ENCODE measurements around the gene COX6A1.

COX6A1 gene

DNA sequence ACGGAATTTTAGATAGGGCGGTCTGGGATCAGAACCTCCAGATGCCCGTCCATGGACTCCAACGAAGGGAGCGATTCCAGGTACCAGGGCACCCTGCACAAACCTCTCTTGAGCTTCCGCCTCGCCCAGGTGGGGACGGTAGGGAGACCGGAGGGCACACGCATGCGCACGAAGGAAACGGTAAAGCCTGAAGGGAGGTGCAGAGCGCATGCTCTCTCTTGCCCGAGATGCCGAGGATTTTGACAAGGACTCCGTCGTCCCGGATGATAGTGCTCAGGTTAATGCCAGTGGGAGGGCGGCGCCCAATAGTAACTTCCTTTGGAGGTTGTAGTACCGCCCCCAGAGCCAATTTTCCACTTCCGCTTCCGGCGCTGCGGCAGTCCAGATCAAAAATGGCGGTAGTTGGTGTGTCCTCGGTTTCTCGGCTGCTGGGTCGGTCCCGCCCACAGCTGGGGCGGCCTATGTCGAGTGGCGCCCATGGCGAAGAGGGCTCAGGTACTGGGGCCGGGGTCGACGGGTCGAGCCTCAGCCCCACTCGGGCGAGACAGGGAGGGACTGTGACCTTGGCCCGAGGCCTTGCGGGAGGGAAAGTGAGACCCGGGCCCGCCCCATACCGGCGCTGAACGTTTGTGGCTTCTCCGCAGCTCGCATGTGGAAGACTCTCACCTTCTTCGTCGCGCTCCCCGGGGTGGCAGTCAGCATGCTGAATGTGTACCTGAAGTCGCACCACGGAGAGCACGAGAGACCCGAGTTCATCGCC is at the start of gene COX6A1:
TSS of gene COX6A1 (plus strand) at position 379 of the 760 bp plus-strand sequence. CDS start at position 393, 14 bp downstream.
- peak; percentile 99 for DNase-seq

DNA sequence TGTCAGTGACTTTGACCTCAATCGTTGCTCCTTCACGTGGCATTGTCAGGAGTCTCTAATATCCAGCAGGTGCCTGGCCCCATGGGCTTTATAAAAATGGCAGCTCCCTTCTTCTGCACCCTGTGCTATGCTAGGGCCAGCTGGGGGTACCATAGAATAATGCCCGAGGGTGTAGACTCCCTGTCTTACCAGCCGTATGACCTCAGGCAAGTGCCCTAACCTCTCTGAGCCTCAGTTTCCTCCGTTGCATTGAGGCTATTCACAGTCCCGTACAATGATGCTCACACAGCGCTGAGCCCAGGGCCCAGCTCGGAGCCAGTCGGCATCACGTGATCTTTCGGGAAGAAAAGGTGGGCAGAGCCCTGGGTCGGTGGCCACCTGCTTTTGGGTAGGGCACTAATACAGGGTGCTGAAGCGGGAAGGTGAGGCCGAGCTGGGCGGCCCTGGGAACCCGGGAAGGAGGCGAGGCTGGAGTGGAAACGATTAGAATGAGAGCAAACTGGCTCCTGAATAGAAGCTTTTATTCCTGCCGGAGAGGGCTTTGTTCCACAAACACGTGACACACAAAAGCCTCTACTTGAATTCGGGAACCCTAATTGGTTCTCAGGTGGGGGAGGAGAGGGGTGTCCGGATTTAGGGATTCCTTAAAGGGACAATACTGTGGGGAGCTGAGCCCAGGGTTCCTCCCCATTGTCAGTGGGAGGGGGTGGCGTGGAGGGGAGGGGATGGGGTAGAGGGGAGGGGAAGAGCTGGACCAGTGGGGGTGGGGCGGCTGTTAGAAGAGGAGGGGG is 49.0 kb upstream of the COX6A1 start:
- DNase-seq = peak; percentile 25

DNA sequence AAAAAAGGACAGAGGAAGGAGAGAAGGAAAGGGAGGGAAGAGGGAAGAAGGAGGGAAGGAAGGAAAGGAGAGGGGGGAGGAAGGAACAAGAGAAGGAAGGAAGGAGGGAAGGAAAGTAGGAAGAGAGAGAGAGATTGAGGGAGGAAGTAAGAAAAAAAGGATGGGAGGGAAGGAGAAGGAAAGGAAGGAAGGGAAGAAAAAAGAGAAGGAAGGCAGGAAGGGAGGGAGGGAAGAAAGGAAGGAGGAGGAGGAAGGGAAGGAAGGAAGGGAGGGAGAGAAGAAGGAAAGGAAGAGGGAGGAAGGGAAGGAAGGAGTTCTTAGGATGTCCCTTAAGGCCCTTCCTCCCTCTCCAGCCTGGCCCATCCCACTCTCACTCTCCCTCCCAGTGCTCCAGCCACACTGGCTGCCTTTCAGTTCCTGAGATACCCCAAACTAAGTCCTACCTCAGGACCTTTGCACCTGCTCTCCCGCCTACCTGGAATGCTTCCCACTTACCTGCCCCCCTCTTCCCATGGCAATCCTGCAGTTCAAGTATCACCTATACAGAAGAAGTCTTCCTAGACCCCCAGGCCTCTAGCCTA is 47.3 kb upstream of the COX6A1 start:
- no peak for DNase-seq

DNA sequence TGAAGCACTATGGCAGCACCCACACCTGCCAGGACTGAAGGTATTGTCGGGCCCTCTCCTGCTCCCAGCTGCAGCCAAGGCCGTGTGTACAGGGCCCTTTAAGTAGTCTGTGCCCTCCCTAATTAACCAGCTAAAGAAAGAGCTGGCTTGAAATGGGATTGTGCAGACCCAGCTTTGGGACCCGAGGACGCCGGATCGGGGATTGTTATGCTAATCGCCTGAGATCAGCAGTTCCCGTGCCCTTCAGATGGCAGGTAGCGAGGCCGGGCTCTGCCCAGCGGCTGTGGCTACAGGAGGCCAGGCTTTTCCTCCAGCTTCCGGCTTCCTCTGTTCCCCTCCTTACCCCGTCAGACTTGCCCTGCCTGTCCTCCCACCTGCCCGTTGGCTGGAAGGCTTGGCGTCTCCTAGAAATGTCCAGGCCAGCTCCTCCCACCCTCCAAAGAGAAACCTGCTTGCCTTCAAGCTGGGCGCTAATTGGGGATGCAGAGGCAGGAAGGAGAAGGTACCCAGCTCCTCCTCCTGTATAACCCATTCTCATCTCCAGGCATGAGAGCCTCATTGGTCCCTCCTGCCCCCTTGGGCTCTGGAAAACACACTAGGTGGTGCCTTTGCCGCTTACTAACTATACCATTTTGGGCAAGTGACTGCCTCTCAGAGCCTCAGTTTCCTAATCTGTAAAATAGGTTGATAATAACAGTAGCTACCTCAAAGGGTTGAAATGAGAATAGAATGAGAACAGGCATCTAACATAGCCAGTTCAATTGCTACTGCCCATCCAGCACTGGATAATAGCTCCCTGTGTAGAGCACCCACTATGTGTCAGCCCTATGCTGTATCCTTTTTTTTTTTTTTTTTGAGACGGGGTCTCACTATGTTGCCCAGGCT is 43.2 kb upstream of the COX6A1 start:
- DNase-seq = no peak

DNA sequence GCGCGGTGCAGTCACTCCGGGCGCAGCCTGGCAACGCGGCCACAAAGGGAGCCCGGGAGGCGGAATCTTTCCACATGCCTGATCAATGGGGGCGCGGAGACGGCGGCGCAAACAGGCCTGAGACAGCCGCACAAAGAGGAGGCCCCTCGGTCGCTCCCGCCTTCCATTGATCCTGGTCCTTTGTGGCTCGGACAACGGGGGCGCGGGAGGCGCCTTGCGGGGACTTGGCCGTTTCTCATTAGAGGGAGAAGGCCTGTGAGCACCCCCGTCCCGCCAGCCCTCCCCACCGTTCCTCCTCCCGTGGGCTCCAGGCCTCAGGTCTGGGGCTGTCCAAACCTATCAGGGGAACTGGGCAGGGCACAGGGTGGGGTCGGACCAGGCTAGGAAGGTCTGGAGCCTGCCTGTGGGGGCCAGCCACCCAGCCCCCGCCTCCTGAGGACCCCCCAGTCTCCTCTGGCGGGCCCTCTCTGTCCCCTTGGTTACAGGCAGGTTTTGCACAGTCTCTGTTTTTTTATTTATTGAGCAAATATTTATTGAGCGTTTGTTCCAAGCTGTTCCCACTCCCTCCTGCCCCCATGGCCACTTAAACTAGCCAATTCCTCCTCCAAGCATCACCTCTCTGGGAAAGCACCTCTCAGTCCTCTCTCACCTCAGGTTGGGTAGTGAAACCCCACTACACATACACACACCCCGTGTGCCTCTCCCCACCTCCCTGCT is 39.9 kb upstream of the COX6A1 start:
- DNase-seq = no peak

DNA sequence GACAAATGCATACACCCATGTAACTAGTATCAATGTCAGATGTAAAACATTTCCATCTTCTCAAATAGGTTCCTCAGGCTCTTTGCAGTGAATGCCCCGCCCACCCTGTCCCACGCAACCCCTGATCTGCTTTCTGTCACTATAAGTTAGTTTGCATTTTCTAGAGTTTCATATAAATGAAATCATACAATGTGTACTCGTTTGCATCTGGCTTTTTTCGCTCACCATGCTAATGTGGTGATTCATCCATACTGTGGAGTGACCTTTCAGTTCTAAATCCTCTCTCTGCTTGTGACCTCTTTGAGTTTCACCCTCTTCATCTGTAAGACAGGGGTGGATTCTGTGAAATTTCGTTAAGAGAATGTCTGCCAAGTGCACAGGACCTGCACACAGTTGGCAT is 38.4 kb upstream of the COX6A1 start:
- no peak for DNase-seq

DNA sequence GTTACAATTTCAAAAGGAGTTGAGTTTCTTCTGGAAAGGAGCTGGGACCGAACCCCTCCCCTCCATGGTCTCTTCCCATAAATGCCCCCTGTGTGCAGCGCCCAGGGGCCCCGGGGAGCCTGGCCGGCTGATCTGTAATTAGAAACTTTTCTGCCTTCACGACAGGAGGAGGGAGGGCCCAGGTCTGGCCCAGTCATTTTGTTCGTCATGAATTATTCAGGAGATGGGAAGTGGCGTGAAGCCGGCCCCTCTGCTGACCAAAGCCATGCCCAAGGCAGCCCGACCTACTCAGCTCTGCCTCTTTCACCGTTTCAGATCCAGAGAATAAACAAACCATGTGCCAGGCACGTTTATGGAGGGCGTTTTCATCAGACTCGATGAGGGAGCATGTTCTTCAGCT is 35.7 kb upstream of the COX6A1 start:
- no peak for DNase-seq

DNA sequence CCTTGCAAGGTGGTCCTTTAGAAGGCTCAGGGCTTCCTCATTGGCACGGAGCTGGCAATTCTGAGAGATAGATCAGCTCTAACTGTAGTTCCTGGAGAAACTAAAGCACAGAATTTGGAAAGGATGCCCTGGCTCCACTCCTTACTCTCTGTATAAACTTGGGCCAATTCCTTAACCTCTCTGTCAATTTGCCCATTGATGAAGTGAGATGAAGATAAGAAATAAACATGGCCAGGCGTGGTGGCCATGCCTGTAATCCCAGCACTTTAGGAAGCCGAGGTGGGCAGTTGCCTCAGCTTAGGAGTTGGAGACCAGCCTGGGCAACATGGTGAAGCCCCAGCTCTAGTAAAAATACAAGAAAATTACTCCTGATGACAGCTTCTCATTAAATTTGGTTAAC is 34.0 kb upstream of the COX6A1 start:
- DNase-seq = no peak

DNA sequence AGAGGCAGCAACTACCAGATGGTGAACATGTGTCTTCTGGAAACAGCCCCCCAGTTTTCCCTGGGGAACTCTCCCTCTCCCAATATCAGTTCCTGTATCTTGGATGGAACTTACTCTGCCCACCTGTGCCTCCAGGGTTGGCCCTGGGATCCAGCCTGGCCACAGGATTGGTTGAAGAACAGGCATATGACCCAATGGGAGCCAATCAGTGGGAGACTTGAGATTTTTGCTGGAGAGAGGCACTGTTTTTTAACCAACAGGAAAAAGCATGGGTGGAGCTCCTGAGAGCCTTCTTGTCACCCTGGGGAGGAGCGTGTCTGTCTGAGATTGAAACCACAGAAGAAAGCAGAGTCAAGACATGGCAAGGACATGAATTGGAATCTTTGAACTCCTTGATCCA is 33.6 kb upstream of the COX6A1 start:
- no peak for DNase-seq

DNA sequence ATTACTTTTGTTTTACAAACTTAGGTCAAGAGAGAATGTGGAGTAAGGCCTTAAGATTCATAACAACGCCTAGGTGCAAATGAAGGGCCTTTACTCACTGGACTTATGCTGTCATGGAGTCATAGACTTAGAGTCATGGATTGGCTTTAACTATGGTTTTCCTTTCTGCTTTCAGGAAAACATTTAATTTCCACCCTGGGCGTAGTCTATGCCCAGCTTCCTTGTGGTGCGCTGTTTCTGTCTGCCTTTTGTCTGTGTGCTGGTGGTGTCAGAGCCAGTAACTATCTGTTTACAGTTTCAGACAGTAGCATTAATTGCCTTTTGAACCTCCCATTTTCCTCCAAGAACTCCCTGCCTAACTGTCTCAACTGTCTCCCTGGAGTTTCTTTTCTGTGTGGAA is 31.8 kb upstream of the COX6A1 start:
- DNase-seq = no peak

DNA sequence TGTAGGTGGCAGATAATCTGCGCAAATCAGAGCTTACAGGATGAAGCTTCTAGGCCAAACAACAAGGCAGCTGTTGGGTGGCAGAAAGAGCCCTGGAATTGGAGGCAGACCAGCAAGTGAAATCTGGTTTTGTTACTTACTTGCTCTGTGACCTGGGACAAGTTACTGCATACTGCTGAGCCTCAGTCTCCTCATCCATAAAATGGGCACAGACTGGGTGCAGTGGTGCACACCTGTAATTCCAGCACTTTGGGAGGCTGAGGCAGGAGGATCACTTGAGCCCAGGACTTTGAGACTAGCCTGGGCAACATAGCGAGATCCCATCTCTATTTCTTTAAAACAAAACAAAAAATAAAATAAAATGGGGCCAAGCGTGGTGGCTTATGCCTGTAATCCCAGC is 31.4 kb upstream of the COX6A1 start:
- DNase-seq = no peak

DNA sequence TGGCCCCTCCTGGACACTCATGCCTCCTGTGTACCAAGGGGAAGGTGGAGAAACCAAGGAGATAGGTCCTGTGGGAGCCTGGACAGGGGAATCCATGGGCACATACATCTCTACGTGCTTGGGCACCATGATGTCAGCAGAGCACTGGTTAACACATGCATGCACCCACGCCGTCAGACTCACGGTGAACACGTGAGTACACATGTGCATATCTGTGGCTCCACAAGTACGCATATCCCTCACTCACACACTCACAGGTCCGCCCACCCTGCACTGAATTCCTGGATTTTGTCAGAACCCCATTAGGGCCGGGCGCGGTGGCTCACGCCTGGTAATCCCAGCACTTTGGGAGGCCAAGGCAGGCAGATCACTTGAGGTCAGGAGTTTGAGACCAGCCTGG is 29.1 kb upstream of the COX6A1 start:
- no peak for DNase-seq

DNA sequence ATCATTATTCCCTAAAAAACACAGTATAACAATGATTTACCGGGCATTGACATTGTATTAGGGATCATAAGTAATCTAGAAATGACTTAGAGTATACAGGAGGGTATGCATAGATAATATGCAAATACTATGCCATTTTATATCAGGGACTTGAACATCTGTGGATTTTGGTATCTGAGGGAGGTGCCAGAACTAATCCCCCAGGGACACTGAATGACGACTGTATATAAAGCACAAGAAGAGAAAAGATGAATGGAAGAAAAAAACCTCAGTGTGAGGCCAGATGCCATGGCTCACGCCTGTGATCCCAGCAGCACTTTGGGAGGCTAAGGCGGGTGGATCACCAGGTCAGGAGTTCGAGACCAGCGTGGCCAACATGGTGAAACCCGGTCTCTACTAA is 25.5 kb upstream of the COX6A1 start:
- DNase-seq = no peak

DNA sequence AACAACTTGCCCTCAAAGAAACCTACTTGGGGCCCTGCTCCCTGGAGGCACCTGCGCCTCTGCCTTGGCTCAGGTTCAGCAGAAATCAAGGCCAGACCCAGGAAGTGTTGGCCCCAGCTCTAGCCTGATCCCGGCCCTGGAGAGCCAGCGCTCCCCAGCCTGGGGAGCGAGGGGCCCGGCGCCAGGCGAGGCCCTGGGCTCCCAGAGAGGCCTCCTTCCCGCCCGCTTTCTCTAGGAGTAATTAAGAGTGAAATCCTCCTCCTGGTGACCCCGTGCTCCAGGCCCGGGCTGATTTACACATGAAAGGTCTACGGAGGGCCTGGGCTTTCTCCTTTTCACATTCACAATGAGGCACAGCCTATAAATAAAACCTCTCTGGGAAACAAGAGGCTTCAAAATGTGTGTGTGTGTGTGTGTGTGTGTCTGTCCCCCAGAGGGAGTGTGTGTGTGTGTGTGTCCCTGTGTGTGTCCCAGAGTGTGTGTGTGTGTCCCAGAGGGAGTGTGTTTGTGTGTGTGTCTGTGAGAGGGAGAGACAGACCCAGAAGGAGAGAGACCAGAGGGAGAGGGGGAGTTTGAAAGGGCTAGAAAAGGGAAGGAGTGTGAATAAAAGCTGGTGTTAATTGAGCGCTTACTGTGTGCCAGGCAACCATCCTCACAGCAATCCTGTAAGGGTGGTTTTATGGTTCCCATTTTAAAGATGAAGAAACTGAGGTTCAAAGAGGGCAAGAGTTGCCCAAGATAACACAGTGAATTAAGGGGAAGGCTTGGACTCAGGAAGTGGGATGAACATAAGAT is 23.8 kb upstream of the COX6A1 start:
- DNase-seq = no peak

DNA sequence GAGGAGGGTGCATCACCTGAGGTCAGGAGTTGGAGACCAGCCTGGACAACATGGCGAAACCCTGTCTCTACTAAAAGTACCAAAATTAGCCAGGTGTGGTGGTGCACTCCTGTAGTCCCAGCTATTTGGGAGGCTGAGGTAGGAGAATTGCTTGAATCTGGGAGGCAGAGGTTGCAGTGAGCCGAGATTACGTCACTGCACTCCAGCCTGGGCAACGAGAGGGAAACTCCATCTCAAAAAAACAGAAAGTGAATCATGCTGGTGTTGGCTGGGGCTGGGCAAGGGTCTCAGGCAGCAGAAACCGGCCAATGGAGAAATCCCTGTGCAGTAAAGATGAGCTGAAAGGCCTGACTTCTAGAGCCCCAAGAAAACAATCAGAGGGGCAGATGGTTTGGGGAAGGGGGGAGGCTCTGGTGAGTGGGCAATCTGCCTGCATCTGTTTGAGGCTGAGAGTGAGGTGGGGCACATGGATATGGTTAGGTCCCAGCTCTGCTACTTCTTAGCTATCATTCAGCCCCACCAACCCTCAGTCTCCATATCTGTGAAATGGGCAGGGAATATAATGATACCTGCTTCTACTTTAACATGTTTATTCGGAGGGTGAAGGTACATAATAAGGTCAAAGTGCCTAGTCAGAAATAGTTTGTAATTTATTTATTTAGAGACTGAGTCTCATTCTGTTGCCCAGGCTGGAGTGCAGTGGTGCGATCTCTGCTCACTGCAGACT is 21.3 kb upstream of the COX6A1 start:
- no peak for DNase-seq

DNA sequence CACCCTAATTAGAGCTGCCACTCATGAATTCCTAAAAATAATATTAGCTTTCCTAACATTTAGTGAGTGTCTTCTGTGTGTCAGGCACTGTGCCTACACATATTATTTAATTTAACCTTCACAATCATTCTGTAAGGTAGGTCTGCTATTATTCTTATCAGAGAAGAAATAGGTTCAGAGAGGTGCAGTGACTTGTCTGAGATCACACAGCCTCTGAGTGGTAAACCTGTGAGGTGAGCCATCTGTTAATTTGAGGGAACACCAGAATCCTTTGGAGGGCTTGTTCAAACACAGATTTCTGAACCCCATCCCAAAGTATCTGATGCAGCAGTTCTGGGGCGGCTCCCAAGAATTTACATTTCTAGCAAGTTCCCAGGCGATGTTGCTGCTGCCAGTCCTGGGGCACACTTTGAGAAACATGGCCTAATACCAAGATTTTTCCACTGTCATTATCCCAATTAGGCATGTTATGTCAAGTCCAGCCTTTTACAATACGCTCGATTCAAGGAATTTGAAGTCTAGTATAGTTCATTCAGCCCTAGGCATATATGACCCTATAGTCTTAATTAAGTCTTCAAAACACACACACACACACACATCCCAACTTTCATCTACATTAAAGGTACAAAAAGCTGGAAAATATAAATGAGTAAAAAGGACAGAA is 19.9 kb upstream of the COX6A1 start:
- DNase-seq = no peak

DNA sequence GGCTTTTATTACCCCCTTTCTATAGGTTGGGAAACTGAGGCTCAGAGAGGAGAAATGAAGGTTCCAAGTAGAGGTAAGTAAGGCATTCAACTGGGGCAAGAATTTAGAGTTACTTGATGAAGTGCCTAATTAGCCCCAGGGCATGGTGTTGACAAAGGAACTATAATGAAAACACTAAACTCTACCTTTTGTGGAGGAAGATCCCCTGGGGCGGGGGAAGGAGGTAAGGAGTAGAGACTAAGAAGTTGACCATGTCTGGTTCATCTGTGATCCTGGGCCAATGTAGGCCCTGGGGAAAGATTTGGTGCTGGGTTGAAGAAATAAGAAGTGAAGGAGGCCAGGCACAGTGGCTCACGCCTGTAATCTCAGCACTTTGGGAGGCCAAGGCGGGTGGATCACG is 16.2 kb upstream of the COX6A1 start:
- DNase-seq = no peak

DNA sequence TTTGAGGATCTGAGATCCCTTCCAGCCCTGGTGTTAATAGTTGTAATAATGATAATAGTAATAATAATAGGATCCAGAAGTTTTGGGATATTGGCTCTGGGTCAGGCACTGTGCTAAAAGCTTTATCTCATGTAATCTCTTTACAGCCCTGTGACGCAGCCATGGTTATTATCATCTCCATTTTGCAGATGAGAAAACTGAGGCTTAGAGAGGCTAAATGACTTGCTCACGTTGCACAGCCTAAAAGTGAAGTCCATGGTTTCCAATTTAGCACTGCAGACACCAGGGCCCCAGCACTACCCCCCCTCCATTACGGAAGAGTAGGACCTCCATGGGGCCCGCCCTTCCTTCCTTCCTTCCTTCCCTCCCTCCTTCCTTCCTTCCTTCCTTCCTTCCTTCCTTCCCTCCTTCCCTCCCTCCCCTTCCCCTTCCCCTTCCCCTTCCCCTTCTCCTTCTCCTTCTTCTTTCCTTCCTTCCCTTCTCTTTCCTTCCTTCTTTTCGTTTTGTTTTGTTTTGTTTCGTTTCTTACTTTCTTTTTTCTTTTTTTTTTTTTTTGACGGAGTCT is 14.9 kb upstream of the COX6A1 start:
- no peak for DNase-seq

DNA sequence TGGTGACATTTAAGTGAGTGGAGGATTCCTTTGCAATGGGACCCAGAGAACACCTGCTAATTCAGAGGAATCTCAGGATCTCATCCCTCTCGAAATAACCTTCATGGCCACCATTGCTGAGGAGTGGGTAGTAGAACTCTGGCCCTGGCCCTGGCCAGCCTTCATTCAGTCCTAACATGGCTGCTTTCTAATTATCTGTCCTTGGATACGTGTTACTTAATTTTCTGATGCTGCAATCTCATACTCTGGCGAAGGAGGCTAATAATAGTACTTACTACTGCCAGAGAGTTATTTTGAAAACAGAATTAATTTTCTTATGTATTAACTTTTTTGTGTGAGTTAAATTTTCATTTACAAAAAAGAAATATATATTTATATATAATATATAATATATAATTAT is 12.1 kb upstream of the COX6A1 start:
- DNase-seq = no peak
